RKO (cell line): ENCODE data around the gene RPS24.
"Not testable (repeated sequence)": the region's sequence is repeated elsewhere in the genome, so short reads cannot be mapped to it uniquely, and the experiment has no call there.

Source experiments
- DNase-seq: peaks from one replicate; pipeline ENCODE4 v3.0.0-alpha.2; 2016; ENCODE audit warnings: low spot score

The RPS24 gene

DNA sequence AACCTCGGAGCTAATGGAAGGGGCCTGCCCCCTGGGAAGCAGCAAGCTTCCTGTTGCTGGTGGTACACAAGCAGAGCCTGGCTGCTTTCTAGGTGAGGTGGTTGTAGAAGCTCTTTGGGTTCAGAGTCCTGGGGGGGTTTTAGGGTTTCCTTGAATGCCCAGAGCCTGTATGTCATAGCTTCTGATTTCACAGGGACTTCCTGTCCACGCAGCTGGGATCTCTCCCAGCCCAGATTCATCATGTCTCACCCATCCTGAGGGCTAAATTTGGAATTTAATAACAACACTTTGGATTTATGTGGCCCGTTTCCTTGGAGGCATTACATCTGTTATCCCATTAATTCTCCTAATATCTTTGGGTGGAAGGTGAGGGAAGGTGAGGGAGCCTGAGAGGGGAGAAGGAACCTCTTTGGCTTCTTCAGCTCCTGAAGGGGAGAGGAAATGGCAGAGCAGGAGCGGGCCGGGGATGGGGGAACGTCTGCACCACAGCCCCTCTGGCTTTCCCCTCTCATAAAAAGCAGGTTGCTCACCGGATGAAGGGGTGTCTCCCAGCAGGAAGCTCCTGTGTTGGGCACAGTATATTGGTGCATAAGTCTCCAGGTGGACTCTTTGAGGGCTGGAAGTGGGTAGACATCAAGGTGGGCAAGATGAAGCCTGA is 19.7 kb downstream of the RPS24 start:
- DNase-seq = no peak

DNA sequence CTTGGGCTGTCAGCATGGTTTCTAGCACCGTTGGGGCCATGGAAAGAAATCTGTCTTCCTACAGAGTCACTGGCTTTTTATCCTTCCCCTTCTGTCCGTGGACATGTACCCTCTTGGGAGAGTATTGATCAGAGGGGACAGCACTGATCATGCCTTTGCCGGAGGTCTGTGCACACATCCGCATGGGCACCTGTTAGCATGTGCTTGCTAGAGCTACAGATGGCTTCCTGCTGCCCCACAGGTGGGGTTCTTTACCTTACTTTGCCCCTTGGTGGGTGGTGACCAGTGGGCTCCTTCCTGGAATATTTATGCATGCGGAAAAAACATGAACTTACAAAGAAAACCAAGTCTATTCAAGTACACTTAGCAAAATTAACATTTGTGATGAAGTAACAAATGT is 24.9 kb downstream of the RPS24 start:
- DNase-seq = no peak

DNA sequence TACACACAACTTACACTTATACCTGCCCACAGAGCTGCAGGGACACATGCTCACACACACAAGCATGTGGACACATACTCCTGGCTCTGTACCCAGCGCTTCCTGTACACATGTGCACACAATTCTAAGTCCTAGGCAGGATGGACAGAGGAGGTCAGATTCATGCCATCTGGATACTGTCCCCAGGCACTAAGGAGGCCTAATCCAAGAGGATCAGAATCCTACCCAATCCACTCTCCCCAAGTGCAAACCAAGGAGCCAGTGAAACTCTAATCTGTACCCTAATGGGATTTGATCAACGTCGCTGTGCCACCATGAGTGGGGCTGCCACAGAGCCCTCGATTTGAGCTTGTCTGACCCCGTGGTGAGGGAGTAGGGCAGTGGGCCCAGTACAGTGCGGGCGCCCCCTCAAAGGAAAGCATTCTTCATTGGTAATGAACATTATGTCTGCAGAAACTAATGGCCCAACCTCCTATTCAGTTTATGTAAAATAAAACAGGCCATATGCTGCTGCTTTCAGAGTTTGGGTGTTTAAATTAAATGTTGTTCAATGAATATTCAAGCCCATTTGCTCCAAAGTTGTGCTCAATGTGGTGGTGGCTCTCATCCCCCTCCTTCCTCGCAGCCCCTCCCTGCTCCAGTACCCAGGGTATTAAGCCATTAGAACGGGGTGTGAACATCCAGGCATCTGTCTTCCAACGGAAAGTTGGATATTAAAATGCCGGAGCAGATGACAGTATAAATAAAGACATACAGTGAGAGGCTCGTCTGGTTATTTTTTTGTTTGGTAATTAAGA is 26.4 kb downstream of the RPS24 start:
- no peak for DNase-seq

DNA sequence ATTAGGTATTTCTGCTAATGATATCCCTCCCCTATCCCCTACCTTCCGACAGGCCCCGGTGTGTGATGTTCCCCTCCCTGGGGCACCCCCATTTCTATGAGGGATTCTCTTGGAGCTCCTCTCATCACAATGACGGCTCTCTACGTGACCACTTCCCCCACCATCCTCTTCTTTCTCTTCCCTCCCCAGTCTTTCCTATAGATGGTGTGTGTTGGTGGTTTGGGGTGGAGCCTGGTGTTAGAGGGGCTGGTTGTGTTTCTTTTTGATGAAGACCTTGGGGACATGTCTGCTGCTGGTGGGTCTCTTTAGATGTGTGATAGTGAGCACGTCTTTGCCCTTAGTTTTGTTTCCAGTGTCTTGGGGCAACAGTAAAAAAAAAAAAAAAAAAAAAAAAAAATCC is 28.6 kb downstream of the RPS24 start:
- no peak for DNase-seq

DNA sequence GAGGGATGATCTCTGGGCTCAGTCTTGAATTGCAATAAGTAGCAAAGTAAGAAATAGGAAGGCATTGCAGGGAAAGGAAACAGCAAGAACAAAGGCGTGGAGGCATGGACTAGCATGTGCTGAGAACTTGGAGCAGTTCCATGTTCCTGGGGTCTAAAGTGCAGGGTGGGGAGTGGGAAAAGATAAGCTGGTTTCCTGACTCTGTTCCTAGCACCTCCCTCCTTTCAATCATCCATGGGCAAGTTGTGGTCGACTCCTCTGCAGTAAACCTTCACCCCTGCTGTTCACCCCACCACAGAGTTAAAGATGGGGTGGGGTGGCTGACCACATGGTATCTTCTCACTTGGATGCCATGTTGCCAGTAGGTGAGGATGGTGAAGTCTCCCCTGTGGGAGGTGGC is 29.6 kb downstream of the RPS24 start:
- DNase-seq = no peak

DNA sequence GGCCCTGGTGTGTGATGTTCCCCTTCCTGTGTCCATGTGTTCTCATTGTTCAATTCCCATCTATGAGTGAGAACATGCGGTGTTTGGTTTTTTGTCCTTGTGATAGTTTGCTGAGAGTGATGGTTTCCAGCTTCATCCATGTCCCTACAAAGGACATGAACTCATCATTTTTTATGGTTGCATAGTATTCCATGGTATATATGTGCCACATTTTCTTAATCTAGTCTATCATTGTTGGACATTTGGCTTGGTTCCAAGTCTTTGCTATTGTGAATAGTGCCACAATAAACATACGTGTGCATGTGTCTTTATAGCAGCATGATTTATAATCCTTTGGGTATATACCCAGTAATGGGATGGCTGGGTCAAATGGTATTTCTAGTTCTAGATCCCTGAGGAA is 31.3 kb downstream of the RPS24 start:
- DNase-seq = not testable (repeated sequence)

DNA sequence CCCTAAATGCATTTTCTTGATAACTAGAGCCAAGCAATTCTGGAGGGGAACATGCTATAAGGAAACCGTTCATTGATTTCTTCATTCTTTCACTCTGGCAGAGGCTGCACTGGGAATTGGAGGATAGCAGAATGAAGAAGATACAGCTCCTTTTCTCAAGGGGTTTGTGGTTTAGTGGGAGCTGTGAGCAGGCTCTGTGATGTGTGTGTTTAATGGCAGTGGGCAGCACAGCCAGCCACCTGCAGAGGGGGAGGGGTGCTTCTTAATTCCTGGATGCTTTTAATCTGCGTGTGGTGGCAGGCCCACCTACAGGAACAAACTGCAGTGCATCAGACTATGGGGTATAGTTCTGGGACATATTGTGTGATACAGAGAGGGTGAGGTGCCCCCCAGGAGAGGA is 31.9 kb downstream of the RPS24 start:
- no peak for DNase-seq

DNA sequence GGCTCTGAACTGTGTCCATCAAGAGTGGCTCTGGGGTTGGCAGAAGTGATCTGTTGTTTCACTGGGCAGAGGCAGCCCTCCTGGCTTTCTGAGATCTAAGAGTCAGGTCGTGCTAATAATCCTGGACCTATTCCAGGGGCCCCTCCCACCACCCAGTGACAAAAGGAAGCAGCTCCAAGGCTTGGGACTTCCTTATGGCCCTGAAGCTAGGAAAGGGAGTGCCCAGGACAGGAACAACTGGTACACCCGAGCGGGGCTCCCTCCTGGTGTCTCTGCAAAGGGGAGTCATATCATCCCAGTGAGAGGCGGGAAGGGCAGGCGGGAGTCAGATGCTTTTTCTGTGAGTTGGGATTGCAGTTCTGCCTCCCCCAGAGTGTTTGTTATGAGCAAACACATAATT is 32.3 kb downstream of the RPS24 start:
- no peak for DNase-seq

DNA sequence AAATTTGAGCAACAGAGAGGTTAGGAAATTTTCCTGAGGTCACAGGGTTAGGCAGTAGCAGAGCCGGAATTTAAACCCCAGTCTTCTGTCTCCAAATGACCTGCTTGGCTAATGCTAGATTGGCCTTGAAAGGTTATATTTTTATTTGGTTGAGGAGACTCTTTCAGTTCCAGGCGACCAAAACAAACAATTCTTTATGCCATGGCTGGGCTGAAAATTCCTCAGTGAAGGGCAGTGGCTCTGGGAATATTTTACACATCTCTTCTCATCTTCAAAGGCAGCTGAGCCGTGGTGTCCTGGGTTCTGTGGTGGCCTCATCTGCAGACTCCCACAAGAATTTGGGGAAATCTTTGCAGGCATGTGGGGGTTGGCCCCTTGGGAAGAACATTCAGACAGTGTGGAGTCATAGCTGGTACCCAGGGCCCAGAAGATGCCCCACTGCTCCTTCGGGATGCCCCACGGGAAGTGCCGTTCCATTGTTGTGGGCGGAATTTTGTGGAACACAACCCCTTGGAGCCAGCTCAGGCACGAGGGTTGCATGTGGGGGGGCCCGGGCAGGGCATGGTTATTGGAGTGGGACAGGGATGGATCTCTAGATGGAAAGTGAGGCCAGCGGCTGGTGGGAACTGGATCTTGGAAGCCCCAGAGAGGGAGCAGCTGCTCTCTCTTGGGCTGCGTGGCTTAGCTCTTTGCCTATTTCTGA is 33.2 kb downstream of the RPS24 start:
- DNase-seq = no peak

DNA sequence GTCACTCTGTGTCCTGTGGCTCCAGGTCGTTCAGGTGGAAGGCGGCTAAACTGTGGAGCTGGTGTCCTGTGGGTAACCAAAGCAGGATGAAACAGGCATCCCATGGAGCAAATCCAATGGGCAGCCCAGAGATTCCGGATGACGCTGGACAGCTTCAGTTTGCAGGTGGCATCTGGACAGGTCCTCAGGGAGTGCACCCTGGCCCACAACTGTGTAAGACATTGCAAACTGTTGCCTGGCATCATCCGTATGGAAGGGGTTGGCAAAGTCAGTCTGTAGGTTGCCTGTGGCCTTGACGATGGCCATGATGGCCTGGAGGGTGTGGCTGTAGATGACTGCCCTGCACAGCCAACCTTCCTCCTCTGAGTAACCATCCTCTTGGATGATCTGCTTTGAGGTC is 35.5 kb downstream of the RPS24 start:
- no peak for DNase-seq

DNA sequence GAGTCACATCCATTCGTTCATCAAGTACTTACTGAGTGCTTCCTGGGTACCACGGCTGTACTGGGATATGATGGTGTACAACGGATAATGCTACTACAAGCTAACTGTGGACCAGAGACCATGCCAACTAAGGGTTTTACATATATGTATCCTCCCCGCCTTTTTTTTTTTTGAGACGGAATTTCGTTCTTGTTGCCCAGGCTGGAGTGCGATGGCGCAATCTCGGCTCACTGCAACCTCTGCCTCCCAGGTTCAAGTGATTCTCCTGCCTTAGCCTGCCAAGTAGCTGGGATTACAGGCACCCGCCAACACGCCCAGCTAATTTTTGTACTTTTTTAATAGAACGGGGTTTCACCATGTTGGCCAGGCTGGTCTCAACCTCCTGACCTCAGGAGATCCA is 36.4 kb downstream of the RPS24 start:
- not testable (repeated sequence) for DNase-seq

DNA sequence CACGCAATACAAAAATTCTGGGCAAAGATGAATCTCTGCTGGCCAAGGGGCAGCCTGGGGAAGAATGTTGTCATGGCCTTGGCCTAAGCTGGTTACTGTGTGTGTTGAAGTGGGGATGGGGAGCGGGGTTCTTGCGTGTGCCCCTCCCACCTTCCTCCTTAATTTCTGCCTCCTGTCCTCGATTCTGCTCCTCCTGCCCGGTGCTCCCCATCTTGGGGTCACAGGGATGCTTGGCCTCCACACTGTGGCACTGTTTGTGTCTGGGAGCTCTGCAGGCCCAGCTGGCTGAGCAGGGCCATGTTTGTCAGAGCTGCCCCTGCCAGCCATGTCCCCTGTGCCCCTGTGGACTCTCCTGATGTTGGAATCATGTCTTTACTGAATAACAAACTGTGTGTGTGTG is 37.1 kb downstream of the RPS24 start:
- DNase-seq = no peak

DNA sequence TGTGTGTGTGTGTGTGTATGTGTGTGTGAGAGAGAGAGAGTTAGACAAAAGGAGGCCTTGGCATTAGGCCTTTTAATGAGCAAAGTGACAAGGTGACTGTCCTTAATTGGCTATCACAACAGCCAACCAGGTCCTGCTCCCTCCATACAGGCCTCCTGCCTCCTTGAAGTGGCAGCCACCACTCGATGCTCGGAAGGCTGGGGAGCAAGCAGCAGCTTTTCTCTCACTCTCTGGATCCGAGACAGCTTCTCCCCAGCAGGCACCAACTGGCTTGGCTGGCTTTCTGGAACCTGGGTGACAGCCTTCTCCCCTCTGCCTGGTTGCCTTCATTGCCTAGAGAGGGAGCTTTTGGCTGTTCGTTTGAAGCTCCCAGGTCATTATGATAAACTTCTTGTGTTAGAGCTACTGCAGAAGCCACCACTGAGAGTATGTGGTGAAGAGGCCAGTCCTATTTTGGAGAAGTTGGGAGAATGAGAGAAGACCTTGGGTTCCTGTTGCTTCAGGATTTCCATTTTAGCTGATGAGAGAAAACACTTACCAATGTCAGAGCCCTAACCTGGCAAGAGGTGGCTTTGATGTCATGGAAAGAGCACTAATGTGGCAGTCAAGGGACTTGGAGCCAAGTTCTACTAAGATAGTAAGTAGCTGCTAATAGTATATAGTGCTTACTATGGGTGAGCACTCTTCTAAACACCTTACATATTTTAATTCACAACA is 37.6 kb downstream of the RPS24 start:
- DNase-seq = no peak

DNA sequence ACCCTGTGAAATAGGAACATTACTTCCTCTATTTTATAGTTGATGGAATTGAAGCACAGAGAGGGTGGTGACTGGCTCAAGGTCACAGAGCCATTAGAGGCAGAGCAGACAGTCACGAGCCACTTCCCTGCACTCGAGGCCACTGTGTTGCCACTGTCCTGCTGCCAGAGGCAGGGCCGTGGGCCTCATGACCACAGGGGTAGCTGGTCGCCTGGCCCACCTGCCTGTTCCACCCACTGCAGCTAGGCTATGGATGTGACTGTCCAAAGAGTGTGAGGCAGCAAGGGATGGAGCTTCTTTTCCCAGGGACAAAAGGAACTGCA is 38.2 kb downstream of the RPS24 start:
- DNase-seq = no peak

DNA sequence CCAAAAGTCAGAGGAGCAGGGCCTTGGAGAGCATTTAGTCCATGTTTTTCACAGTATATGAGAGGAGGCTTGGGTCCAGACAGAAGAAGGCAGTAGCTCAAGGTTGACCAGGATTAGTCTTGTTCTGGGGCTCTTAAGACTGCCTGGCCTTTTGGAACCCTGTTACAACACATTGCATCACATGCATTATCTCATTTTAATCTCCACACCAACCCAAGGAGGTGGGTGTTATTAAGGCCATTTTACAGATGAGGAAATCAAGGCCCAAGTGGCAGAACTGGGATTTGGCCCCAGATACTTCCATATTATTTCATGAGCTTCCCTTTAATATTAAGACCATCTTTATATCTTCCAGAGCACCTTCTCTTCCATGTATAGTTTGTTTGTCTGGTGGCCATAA is 38.8 kb downstream of the RPS24 start:
- no peak for DNase-seq

DNA sequence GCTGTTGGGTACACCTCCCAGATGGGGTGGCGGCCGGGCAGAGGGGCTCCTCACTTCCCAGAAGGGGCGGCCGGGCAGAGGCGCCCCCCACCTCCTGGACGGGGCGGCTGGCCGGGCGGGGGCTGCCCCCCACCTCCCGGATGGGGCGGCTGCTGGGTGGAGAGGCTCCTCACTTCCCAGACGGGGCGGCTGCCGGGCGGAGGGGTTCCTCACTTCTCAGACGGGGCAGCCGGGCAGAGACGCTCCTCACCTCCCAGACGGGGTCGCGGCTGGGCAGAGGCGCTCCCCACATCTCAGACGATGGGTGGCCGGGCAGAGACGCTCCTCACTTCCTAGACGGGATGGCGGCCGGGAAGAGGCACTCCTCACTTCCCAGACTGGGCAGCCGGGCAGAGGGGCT is 42.1 kb downstream of the RPS24 start:
- DNase-seq = not testable (repeated sequence)

DNA sequence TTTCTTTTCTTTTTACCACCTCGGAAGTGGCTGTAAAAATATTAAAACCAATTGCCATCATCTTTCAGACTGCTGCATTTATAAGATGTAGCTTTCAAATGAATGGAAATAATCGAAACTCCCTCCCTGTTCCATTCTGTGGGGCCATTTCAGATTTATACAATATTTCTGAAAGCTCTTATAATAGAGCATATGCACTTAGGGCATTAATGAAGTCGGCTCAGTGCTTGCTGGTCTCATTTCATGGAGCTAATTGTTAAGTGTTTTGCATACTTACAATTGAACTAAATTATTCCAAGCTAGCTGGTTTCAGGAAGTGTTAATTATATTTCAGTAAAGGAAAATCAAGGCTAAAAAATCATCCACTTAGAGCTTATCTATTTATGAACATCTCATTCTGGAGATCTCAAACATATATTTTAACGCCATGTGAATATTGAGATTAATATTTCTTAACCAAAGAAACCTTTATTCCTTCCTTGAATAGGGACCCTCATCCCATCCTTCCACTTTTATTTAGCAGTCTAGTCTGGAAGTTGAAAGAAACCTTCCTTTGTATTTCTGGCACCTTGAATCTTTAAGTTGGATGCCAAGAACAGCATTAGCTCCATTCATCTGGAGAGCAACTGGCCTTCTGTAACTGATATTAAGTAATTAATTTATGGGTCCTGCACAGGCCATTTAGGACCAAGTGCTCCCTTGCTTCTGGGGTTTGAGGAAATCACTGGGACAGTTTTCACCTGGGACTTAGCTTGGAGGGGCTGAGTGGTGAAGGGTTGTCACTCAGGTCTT is 45.1 kb downstream of the RPS24 start:
- DNase-seq = no peak

DNA sequence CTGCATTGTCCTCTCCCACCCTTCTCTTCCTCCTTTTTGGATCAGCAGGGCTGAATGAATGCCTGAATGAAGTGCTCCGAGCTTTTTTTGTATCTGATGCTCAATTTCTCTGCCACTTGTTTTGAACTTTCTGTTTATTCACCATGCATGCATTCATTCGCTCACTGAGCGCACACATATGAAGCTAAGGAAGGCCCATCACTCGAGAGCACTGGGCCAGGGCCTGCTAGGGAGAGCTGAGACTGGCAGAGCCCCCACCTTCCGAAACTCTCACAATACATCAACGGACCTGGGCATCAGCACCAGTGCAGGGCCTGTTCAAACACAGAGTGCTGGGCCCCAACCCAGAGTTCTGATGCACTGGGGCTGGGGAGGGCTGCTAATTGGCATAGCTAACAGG is 45.7 kb downstream of the RPS24 start:
- DNase-seq = no peak

DNA sequence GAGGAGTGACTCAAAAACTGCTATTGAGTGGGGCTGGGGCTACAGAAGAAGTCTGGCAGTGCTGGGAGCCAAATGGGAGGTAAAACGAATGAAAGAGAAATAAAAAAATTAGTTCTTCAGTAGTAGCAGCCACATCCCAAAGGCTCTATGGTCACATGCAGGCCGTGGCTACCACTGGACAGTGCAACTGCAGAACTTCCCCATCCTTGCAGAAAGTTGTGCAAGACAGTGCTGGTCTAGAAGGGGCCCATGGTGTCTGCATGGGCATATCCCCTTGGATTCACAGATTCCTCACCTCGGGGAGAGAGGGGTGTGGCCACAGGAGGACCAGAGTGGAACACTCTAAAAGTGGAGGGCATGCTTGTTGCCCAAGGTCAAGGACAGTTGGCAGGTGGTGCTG is 47.6 kb downstream of the RPS24 start:
- DNase-seq = no peak

DNA sequence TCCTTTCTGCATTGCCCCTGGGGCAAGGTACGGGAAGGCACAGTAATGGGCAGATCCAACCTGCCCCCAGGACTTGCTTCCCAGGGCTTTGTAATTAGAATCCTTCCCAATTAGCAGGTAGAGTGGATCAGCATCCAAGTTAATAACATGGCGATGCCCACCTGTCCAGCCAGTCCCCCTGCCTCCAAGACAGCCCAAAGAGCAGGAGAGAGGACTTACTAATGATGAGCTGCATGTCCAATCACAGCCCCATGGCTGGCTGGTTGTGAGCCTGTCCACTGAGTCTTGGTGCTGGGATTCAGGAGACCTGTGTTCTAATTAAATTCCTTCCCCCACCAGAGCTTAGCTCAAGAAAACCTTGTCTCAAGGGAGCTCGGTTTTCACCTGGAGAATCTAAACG is 49.0 kb downstream of the RPS24 start:
- DNase-seq = no peak
